NCI-H146 (cell line): ENCODE measurements around the gene DCUN1D1.
A peak's percentile ranks its signal among the peaks of the same experiment; 100 is the strongest.

Experiments
- DNase-seq: peaks from one replicate; lab custom pipeline; 2025; lab: John Stamatoyannopoulos, UW

Gene DCUN1D1

GRCh38 chr3:182972387-182972786, 8.0 kb downstream of the DCUN1D1 start:
- DNase-seq: no peak

GRCh38 chr3:182971637-182972036, 8.7 kb downstream of the DCUN1D1 start:
- no peak for DNase-seq

- no peak for DNase-seq
These were observed 9.4 kb downstream of the DCUN1D1 start for GRCh38 chr3:182970811-182971418.

DNA sequence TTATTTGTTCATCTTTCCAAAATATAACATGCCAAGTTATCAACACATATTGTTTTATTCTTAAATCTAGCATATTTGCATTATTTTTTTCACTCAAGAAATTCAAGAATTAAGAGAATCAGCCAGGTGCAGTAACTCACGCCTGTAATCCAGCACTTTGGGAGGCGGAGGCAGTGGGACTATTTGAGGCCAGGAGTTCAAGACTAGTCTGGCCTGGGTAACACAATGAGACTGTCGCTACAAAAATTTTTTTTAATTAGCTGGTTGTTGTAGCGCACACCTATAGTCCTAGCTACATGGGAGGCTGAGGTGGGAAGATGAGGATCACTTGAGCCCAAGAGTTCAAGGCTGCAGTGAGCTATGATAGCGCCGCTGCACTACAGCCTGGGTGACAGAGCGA, 10.5 kb downstream of the DCUN1D1 start:
- DNase-seq: no peak

GRCh38 chr3:182969277-182969676, 11.1 kb downstream of the DCUN1D1 start:
- no peak for DNase-seq

- no peak for DNase-seq
These were observed 12.8 kb downstream of the DCUN1D1 start for GRCh38 chr3:182967218-182968204.

- DNase-seq: no peak
These were observed 14.4 kb downstream of the DCUN1D1 start for GRCh38 chr3:182965861-182966366.

GRCh38 chr3:182964179-182964578, 16.2 kb downstream of the DCUN1D1 start:
- no peak for DNase-seq

DNA sequence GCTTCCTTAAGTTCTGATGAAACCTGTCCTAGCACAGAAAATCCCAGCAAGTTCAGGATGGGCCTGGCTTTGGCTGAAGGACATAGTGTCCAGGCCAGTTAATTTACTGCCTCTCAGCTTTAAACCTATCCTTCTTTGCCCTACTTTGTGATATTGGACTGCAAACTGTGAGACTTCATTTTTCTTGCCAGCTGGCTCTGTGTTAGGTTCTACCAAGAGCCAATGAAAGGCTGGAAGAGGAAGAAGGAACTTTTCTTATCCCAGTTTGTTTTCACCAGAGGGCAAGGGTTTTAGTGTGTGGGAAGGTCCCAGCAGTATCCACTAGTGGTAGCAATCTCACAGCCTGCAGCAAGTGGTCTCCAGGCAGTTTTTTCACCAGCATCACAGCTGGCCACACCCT, 18.2 kb downstream of the DCUN1D1 start:
- no peak for DNase-seq

GRCh38 chr3:182959474-182960350, 20.6 kb downstream of the DCUN1D1 start:
- DNase-seq: peak; percentile 85

- no peak for DNase-seq
These were observed 22.6 kb downstream of the DCUN1D1 start for GRCh38 chr3:182957676-182958266.

DNA sequence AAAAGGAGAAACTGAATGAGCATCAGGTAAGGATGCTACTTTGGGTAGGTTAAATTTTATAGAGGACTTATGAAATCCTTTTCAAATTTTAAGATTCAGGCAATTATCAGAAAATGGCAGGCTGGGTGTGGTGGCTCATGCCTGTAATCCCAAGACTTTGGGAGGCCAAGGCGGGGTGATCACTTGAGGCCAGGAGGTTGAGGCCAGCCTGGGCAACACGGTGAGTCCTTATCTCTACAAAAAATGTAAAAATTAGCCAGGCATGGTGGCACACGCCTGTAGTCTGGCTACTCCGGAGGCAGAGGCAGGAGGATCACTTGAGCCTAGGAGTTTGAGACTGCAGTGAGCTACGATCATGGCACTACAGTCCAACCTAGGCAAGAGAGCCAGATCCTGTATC, 23.1 kb downstream of the DCUN1D1 start:
- no peak for DNase-seq

- DNase-seq: no peak
These were observed 25.6 kb downstream of the DCUN1D1 start for GRCh38 chr3:182954553-182955235.

DNA sequence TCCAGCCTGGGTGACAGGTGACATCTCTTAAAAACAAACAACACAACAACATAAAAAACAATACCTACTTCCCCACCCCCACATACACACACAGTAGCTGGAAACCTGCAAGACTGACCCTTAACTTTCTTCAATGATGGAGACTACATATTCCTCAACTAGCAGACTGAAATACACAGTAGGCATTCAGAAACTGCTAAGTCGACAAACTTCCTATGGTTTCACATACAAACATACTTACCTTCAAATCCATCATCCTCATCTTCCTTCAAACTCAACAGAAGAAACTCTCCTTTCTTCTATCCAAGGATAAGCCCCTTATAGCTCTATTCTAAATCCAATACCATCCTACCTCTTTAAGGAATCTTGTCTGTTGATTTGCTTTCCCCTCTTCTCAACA, 30.6 kb downstream of the DCUN1D1 start:
- DNase-seq: no peak

DNA sequence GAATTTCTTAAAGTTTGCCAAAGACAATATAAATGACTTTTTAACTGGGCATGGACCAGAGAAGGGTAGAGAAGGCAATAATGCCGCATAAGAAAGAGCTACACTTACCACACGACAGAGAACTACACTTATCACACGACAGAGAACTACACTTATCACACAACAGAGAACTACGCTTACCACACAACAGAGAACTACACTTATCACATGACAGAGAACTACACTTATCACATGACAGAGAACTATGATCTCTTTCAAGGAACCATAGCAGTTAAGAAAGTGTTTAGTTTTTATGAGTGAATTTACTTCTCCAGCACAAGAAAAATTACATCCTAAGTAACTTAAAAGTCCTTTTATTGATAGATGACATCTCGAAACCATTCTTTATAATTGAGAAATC, 32.0 kb downstream of the DCUN1D1 start:
- no peak for DNase-seq

DNA sequence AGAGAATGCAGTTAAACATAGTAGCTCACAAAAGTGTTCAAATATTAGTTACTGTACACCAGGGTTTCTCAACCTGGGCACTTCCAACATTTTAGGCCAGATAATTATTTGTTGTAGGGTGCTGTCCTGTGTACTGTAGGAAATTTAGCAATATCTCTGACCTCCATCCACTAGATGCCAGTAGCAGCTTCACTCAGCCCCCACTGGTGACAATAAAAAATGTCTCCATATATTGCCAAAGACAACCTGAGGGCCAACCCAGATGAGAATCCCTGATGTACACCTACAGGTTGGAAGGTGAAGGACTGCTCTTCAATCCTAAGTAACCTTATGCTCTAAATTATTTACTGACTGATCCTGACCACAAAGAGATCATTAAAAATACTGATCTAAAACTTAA, 32.5 kb downstream of the DCUN1D1 start:
- no peak for DNase-seq

- DNase-seq: no peak
These were observed 38.6 kb downstream of the DCUN1D1 start for GRCh38 chr3:182941719-182942118.

GRCh38 chr3:182940266-182940808, 40.0 kb downstream of the DCUN1D1 start:
- DNase-seq: no peak

GRCh38 chr3:182937293-182938051, 42.9 kb downstream of the DCUN1D1 start:
- DNase-seq: peak; percentile 13

DNA sequence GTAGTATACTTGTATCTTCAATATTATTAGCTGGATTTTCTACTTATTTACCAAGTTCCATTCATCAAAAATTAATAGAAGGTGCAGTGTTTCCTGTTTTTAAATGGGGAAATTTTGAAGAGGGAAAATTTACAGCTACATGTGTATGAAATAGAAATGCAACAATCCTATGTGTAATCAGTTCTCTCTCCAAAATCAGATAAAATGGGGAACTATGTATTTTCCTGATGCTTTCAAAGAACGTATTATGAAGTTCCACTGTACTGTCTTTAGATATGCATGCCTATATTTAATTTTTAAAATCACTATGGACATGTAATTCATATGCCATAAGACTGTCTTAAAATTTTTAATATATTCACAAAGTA, 43.4 kb downstream of the DCUN1D1 start:
- no peak for DNase-seq
